GM21737 (cell line): Measurements from ENCODE around the gene PRPF19.

Source experiments
- ATAC-seq: cut with Tn5 transposase; IDR thresholded peaks from one replicate; pipeline ENCODE4 v1.9.1; 2021; ENCODE audit warnings: mild to moderate bottlenecking, moderate library complexity; ENCODE audit not compliant: unreplicated experiment

The PRPF19 gene

GRCh38 chr11:60938500-60938899 is 32.1 kb upstream of the PRPF19 start:
- ATAC-seq: no peak

GRCh38 chr11:60937811-60938210 is 31.4 kb upstream of the PRPF19 start:
- ATAC-seq: no peak

GRCh38 chr11:60937144-60937527 is 30.8 kb upstream of the PRPF19 start:
- ATAC-seq: no peak

- no peak for ATAC-seq
Measured at GRCh38 chr11:60936467-60937143, 30.2 kb upstream of the PRPF19 start.

GRCh38 chr11:60935676-60936442 is 29.5 kb upstream of the PRPF19 start:
- no peak for ATAC-seq

- ATAC-seq: no peak
Measured at GRCh38 chr11:60934790-60935605, 28.6 kb upstream of the PRPF19 start.

- no peak for ATAC-seq
Measured at GRCh38 chr11:60934124-60934789, 27.9 kb upstream of the PRPF19 start.

GRCh38 chr11:60933416-60934123 is 27.2 kb upstream of the PRPF19 start:
- ATAC-seq: no peak

- no peak for ATAC-seq
Measured at GRCh38 chr11:60932605-60933356, 26.4 kb upstream of the PRPF19 start.

- ATAC-seq: no peak
Measured at GRCh38 chr11:60931917-60932316, 25.5 kb upstream of the PRPF19 start.

GRCh38 chr11:60930394-60930793 is 24.0 kb upstream of the PRPF19 start:
- ATAC-seq: no peak

- no peak for ATAC-seq
Measured at GRCh38 chr11:60929764-60930163, 23.4 kb upstream of the PRPF19 start.

- ATAC-seq: no peak
Measured at GRCh38 chr11:60928563-60929001, 22.2 kb upstream of the PRPF19 start.

GRCh38 chr11:60927600-60927999 is 21.2 kb upstream of the PRPF19 start:
- no peak for ATAC-seq

GRCh38 chr11:60927061-60927592 is 20.7 kb upstream of the PRPF19 start:
- no peak for ATAC-seq

GRCh38 chr11:60926500-60926899 is 20.1 kb upstream of the PRPF19 start:
- ATAC-seq: no peak

GRCh38 chr11:60925868-60926267 is 19.5 kb upstream of the PRPF19 start:
- no peak for ATAC-seq

- ATAC-seq: no peak
Measured at GRCh38 chr11:60924906-60925853, 18.8 kb upstream of the PRPF19 start.
